Measurements from ENCODE around the gene SEC61A2. TPM values are rescaled to one million over a fixed set of nuclear protein-coding genes. Genes with fewer than 3 reads are reported as not detected.

SEC61A2 gene
- total RNA-seq = 6.4 and 13.6 TPM in 2 replicates

GRCh38 chr10:12129222-12130111 is at the start of gene SEC61A2:
Gene SEC61A2 (plus strand): TSS chr10:12129677. CDS start chr10:12129788, 111 bp downstream.

GRCh38 chr10:12195603-12196506 is 66.4 kb downstream of the SEC61A2 start, which contains the start of the genes CDC123 and NUDT5:
Gene CDC123 (plus strand): TSS chr10:12196188. CDS start chr10:12196246, 58 bp downstream.
Gene NUDT5 (minus strand): TSS chr10:12195891. CDS start chr10:12186291, 9,600 bp downstream.

Other genes starting within 250 kb of the SEC61A2 start
- gene UPF2, start 86.9 kb upstream of the SEC61A2 start, total RNA-seq = 4.8 and 7.2 TPM in 2 replicates
- 25.1 and 25.9 TPM in 2 replicates for gene DHTKD1, start 60.7 kb upstream of the SEC61A2 start, total RNA-seq
- gene NUDT5, start 66.2 kb downstream of the SEC61A2 start, total RNA-seq = 50.7 and 66.8 TPM in 2 replicates
- gene CDC123, start 66.5 kb downstream of the SEC61A2 start, total RNA-seq = 73.0 and 128 TPM in 2 replicates
- gene CAMK1D, start 219.9 kb downstream of the SEC61A2 start, total RNA-seq = 2.0 and 4.6 TPM in 2 replicates